BLaER1 (cell line): ENCODE data around the gene FOXQ1.

Source experiments
- H3K27ac ChIP-seq: shearing (Covaris generic); formaldehyde crosslinking; 2 replicates; pipeline ENCODE4 v1.8.1; 2022
- H3K27me3 ChIP-seq: shearing (Covaris generic); formaldehyde crosslinking; 2 replicates; pipeline ENCODE4 v1.8.1; 2022
- H3K36me3 ChIP-seq: shearing (Covaris generic); formaldehyde crosslinking; 2 replicates; pipeline ENCODE4 v1.8.1; 2022
- H3K4me1 ChIP-seq: shearing (Covaris generic); formaldehyde crosslinking; 2 replicates; pipeline ENCODE4 v1.8.1; 2022
- H3K4me2 ChIP-seq: shearing (Covaris generic); formaldehyde crosslinking; 2 replicates; pipeline ENCODE4 v1.8.1; 2022
- H3K4me3 ChIP-seq: shearing (Covaris generic); formaldehyde crosslinking; 2 replicates; pipeline ENCODE4 v1.8.1; 2022
- H3K9ac ChIP-seq: shearing (Covaris generic); formaldehyde crosslinking; 2 replicates; pipeline ENCODE4 v1.8.1; 2022
- H3K9me3 ChIP-seq: shearing (Covaris generic); formaldehyde crosslinking; 2 replicates; pipeline ENCODE4 v1.8.1; 2022
- H4K20me1 ChIP-seq: shearing (Covaris generic); formaldehyde crosslinking; 2 replicates; pipeline ENCODE4 v1.8.1; 2022
- Cebpa-rat ChIP-seq: shearing (Covaris generic); IDR thresholded peaks from 2 replicates; pipeline ENCODE4 v1.8.1; 2022

FOXQ1 gene

GRCh38 chr6:1362643-1363042, 50.7 kb downstream of the FOXQ1 start:
- Histone ChIP-seq H3K36me3 (no peaks in the 10 kb centered on the region), H3K9me3 (no peaks in the 10 kb centered on the region), H3K4me3 (no peak overlapping the region), H3K4me1 (no peaks in the 10 kb centered on the region), H3K27me3 (no peaks in the 10 kb centered on the region), H3K9ac (no peak overlapping the region), H3K27ac (no peak overlapping the region), H3K4me2 (no peak overlapping the region), H4K20me1 (no peaks in the 10 kb centered on the region)
- no peak for TF ChIP-seq Cebpa-rat

- Histone ChIP-seq H3K36me3 (no peaks in the 10 kb centered on the region), H3K9ac (no peak overlapping the region), H3K9me3 (no peaks in the 10 kb centered on the region), H3K27ac (no peak overlapping the region), H4K20me1 (no peaks in the 10 kb centered on the region), H3K4me3 (no peak overlapping the region), H3K4me1 (no peaks in the 10 kb centered on the region), H3K27me3 (no peaks in the 10 kb centered on the region), H3K4me2 (no peak overlapping the region)
- peak; percentile 53 for TF ChIP-seq Cebpa-rat
These were observed 51.4 kb downstream of the FOXQ1 start for GRCh38 chr6:1363298-1363697.

- Histone ChIP-seq H3K27ac (no peak overlapping the region), H3K4me3 (no peak overlapping the region), H3K4me2 (no peak overlapping the region), H3K27me3 (no peaks in the 10 kb centered on the region), H3K9ac (no peak overlapping the region), H3K4me1 (no peaks in the 10 kb centered on the region), H4K20me1 (no peaks in the 10 kb centered on the region), H3K9me3 (no peaks in the 10 kb centered on the region), H3K36me3 (no peaks in the 10 kb centered on the region)
- TF ChIP-seq Cebpa-rat = no peak
These were observed 52.1 kb downstream of the FOXQ1 start for GRCh38 chr6:1363729-1364572.
